Measurements from ENCODE around the gene RDH12.
A peak's percentile ranks its signal among the peaks of the same experiment; 100 is the strongest.
"Not testable (repeated sequence)": the region's sequence is repeated elsewhere in the genome, so short reads cannot be mapped to it uniquely, and the experiment has no call there.

The RDH12 gene

GRCh38 chr14:67701492-67701891 is at the start of gene RDH12:
Gene RDH12 (plus strand): TSS chr14:67701886. CDS start chr14:67722643, 20,757 bp downstream.
- DNase-seq = not testable (repeated sequence)

DNA sequence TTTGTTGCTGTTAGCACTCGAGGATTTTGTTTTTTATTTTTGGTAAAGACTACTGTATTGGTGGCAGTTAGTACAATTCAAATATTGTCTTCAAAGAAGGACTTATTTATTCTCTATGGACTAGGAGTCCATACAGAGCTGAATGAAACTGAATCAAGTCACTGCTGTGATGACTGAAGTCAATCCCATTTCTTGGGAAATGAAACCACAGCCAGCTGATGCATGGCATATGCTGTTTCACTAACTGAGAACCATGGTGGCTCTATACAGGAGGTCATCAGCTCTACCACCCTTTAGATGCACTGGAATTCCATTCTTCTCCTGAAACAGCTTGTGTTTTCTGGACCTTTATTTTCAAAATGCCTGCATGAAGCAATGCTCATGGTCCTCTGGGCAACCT is 49.5 kb upstream of the RDH12 start:
- DNase-seq = no peak

DNA sequence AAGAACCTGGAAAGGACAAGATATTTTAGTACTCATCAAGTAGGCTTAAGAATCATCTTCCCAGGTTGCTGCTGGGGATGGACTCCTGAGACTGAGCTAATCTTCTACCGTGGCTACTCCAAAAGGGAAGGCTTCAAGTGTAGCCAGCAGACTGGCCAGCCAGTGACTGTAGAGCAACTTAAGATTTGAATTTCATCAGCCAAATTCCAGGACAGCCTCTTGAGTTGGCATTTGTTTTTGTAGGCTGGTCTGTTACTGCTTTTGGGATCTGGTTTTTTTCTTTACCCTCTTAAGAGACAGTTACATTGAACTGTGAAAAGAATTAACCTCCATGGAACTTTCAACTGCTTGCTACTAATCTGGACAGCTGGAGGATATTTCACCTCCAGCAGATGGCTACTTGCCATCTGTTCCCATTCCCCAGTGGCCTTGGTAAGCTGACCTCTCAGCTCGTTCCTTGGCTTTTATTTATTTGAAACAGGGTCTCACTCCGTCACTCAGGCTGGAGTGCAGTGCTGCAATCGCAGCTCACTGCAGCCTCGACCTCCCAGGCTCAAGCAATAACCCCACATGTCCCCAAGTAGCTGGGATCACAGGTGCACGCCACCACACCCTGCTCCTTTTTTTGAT is 47.9 kb upstream of the RDH12 start:
- DNase-seq = no peak

DNA sequence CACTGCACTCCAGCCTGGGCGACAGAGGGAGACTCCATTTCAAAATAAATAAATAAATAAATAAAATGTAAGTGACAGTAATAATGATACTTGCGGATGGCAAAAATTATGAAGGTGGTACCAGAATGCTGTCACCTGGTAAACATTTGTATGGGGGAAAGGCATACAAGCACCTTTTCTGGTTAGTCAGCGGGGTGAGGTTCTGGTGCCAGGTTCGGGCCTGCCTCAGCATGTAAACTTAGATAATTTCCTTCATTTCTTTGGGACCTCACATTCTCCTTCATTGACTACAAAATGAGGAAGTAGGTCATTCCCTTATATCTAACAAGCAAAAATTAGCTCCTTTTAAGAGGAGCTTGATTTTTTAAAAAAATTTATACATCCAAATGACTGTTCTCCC is 38.1 kb upstream of the RDH12 start:
- no peak for DNase-seq

DNA sequence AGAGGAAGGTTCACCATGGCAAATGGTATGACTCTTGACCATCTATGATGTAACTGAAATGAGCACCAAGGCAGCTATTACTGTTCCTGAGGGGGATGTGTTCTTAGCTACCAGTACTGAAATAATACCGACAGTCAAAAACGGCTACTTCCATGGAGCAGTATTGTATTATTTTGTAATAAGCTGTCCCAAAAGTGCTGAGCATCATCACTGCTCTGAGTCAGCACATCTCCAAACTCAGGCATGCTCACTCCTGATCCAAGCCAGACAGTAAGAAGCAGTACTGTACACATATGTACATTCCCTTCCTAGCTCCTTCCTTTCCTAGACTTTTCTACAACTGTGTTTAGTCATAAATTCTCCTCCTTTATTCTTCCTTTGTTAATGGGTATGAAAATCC is 35.8 kb upstream of the RDH12 start:
- no peak for DNase-seq

DNA sequence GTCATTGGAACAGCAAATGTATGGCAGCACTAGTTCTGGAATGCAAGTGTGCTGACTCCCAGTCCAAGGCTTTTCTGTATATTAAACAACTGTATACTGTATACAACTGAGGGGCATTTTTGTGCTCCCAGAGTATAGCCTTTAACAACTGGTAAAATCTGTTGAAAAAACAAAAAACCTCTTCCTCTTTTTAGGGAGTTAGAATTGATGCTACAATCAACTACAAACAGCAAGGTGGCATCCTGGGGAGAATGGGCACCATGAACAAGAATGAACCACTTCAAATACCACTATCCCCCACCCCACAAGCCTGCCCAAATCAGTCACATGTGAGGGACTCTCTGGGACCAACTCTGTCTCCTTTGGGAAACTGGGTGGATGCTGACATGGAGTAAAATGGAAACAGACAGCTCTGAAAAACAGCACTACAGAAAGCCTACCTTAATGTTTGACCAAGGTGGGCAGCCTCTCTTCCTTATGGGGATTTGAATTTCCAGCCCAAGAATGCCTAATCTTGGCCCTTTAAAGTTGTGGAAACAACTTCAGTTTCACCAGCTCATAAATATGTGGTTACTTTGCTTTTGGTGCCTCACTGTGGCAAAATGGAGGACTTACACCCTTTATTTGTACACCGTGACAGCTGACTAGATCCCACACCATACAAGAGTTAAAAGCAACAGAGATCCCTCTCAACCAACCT is 34.8 kb upstream of the RDH12 start:
- no peak for DNase-seq

DNA sequence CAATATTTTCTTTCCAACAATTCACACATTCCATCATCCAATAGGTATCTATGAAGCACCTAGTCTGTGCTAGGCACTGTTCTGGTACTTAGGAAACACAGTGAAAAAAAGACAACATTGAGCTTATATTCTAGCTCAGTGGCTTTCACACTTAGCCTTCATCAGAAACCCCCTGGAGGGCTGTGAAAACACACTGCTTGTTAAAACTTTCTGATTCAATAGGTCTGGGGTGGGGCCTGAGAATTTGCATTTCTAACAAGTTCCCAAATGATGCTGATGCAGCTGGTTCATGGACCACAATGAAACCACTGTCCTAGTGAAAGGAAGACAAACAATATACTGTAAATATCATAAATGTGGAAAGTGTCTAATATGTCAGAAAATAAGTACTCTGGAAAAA is 33.1 kb upstream of the RDH12 start:
- no peak for DNase-seq

DNA sequence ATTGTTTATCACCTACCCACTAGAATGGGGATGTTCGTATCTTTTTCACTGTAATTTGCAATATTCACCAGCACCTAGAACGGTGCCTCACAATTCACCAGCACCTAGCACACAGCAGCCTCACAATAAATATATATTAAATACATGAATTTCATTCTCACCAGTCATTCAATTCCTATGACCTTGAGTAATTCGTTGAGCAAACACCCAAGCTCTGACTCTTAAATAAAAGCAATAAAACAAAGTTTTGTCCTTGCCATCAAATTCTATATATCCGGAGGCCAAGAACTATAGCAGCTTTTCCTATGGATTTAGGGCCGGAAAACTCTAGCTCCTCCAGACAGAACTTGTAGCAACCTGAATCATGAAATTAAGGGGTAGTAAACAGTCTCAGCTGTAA is 28.2 kb upstream of the RDH12 start:
- DNase-seq = no peak

DNA sequence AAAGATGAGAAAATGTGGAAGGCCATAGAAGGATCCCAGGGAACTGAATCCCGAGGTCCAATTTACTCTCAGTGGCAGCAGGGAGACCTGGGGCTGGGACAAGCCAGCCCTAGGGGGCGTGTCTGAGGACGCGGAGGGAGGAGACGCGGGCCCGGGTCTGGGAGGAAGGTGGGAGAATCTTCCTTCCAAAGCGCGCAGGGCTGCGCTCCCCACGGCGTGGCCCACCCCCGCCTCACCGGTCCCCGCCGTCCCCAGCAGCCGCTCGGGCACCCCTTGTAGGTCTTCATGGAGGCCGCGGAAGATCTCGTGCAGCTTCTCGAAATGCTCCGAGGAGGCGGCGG is 27.6 kb upstream of the RDH12 start:
- peak; percentile 76 for DNase-seq

- peak; percentile 92 for DNase-seq
Measured at GRCh38 chr14:67674480-67675218, 27.0 kb upstream of the RDH12 start, which contains the start of gene VTI1B. Gene VTI1B (minus strand): TSS chr14:67674632. CDS start chr14:67674489, 143 bp downstream.

DNA sequence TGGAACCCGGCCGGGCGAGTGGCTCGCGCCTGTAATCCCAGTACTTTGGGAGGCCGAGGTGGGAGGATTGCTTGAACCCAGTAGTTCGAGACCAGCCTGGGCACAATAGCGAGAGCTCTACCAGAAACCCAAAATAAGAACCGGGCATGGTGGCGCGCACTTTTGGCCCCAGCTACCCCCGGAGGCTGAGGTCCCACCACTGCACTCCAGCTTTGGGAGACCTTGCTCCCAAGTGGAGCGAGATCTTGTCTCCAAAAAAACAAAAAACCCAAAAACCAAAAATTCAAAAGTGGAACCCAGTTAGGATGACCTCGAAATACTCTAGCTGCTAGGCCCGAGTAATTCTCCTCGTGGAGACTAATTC is 26.5 kb upstream of the RDH12 start:
- DNase-seq = no peak

DNA sequence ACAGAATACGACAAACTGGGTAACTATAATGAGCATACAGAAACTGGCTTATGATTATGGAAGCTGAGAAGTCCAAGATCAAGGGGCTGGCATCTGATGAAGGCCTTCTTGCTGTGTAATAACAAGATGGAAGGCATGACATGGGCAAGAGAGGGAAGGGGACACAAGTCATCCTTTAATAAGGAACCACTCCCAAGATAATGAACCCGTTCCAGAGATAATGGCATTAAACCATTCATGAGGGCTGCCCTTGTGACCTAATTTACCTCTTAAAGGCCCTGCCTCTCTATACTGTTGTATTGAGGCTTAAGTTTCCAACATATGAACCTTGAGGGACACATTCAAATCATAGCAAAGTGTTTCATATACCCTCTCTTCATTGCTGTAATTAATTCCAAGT is 22.7 kb upstream of the RDH12 start:
- DNase-seq = no peak

- DNase-seq = no peak
Measured at GRCh38 chr14:67680121-67680602, 21.5 kb upstream of the RDH12 start.

DNA sequence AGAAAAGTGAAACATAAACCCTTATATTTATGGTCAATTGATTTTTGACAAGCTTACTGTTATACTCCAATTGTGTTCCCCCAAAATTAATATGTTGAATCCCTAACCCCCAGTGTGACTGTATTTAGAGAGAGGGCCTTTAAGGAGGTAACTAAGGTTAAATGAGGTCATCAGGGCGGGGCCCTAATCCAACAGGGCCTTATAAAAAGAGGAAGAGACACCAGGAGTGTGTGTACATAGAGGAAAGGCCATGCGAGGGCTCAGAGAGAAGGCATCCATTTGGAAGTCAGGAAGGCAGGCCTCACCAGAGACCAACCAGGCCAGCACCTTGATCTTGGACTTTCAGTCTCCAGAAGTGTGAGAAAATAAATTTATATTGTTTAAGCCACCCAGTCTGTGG is 20.7 kb upstream of the RDH12 start:
- DNase-seq = no peak

DNA sequence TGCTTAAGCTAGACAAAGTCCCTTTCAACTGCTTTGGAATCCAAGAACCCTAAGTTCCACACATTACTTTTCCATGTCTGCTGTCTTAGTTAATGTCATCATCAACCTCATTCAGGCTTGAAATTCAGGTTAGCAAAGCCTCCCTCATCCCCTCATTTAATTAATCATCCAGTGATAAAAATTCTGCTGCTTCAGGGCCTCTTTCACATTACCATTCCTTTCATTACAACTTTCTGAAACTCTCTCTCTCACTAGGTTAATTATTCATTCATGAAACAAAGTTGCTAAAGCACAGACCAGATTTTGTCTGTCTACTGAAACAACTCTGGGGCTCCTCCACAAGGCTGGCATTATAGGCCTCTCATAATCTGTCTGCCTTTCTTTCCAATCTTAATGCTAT is 17.8 kb upstream of the RDH12 start:
- no peak for DNase-seq

- no peak for DNase-seq
Measured at GRCh38 chr14:67690011-67690410, 11.7 kb upstream of the RDH12 start.

- DNase-seq = peak; percentile 84
Measured at GRCh38 chr14:67694791-67695393, 6.8 kb upstream of the RDH12 start.

- DNase-seq = peak; percentile 91
Measured at GRCh38 chr14:67695394-67695949, 6.2 kb upstream of the RDH12 start, which contains the start of gene RDH11. Gene RDH11 (minus strand): TSS chr14:67695764. CDS start chr14:67695703, 61 bp downstream.

- no peak for DNase-seq
Measured at GRCh38 chr14:67697006-67697405, 4.7 kb upstream of the RDH12 start.

- DNase-seq = no peak
Measured at GRCh38 chr14:67698179-67698578, 3.5 kb upstream of the RDH12 start.

DNA sequence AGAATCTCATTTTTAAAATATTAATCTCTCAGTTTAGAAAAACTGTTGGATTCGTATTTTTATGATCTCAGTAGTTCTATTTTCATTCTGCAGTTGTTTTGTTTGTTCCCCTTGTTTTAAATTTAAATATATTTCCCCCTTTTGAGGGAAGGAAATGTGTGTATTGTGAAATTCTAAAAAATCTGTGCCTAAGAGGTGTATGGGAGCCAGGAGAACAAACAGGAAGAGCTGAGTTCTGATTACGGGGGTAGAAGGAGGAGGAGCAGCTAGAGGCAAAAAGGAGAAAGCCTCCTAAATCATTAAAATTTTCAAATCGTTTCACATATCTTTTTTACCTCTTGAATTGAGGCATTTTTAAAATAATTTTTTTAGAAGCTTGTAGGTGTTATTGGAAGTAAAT is 2.3 kb downstream of the RDH12 start:
- no peak for DNase-seq

- peak; percentile 25 for DNase-seq
Measured at GRCh38 chr14:67704484-67705089, 2.9 kb downstream of the RDH12 start.

- DNase-seq = no peak
Measured at GRCh38 chr14:67705211-67705610, 3.5 kb downstream of the RDH12 start.

Measured in femur (tissue), 1 donor.